Measurements from ENCODE around the gene RAB37. TPM values are rescaled to one million over a fixed set of nuclear protein-coding genes. Genes with fewer than 3 reads are reported as not detected.

Gene RAB37
- total and polyA plus RNA-seq, 2 of the 13 experiments (the other 11 are each of a cell fraction or from before 2014, with no cell fraction given), result 0.91 to 3.7 TPM

- TF ChIP-seq ZBTB40 (IDR thresholded peaks at IDR 0.05), result peak; percentile 28
- no peak for TF ChIP-seq ZBTB40 (CRISPR knock-in tag; IDR thresholded peaks at IDR 0.05)
- TF ChIP-seq E2F5 (CRISPR knock-in tag; conservative IDR thresholded peaks at IDR 0.05), result no peak
- no peak for TF ChIP-seq ATF3 (CRISPR knock-in tag; IDR thresholded peaks at IDR 0.05)
- peak; percentile 31; the same call in 1 of the 2 replicates for TF ChIP-seq NONO (IDR thresholded peaks at IDR 0.05)
- TF ChIP-seq NONO (CRISPR knock-in tag; conservative IDR thresholded peaks at IDR 0.05), result no peak
- TF ChIP-seq TRIM22 (IDR thresholded peaks at IDR 0.05), result 0 out of 2 replicates have a peak, but pooled peaks have one; percentile 86
- TF ChIP-seq NFYB (CRISPR knock-in tag; IDR thresholded peaks at IDR 0.05), result no peak
- TF ChIP-seq ZNF282 (IDR thresholded peaks at IDR 0.05; ENCODE audit: partially characterized antibody), result peak; percentile 95
- TF ChIP-seq ZNF10 (CRISPR knock-in tag; IDR thresholded peaks at IDR 0.05; ENCODE audit: borderline replicate concordance, low read depth), result no peak
- TF ChIP-seq CBX5 (CRISPR knock-in tag; IDR thresholded peaks at IDR 0.05; ENCODE audit: borderline replicate concordance), result no peak
- no peak for TF ChIP-seq ARID2 (CRISPR knock-in tag; IDR thresholded peaks at IDR 0.05; ENCODE audit: borderline replicate concordance)
- no peak for TF ChIP-seq SALL2 (CRISPR knock-in tag; IDR thresholded peaks at IDR 0.05)
- TF ChIP-seq ZNF674 (CRISPR knock-in tag; IDR thresholded peaks at IDR 0.05; ENCODE audit: low read depth), result no peak
- TF ChIP-seq RXRA (CRISPR knock-in tag; IDR thresholded peaks at IDR 0.05), result no peak
- TF ChIP-seq ZNF720 (CRISPR knock-in tag; IDR thresholded peaks at IDR 0.05), result no peak
- TF ChIP-seq NAIF1 (CRISPR knock-in tag; IDR thresholded peaks at IDR 0.05; ENCODE audit: borderline replicate concordance), result no peak
- no peak for TF ChIP-seq NR2F1 (CRISPR knock-in tag; IDR thresholded peaks at IDR 0.05)
- peak; percentile 27; the same call in 1 of the 2 replicates for TF ChIP-seq LCORL (IDR thresholded peaks at IDR 0.05)
- TF ChIP-seq LCORL (CRISPR knock-in tag; IDR thresholded peaks at IDR 0.05), result no peak
Observed at GRCh38 chr17:74728702-74729075, 8.4 kb upstream of the RAB37 start (continued).

Measured in HepG2 (cell line).